ENCODE results near the gene ALPG.
"Not testable (repeated sequence)": the region's sequence is repeated elsewhere in the genome, so short reads cannot be mapped to it uniquely, and the experiment has no call there.

Gene ALPG

DNA sequence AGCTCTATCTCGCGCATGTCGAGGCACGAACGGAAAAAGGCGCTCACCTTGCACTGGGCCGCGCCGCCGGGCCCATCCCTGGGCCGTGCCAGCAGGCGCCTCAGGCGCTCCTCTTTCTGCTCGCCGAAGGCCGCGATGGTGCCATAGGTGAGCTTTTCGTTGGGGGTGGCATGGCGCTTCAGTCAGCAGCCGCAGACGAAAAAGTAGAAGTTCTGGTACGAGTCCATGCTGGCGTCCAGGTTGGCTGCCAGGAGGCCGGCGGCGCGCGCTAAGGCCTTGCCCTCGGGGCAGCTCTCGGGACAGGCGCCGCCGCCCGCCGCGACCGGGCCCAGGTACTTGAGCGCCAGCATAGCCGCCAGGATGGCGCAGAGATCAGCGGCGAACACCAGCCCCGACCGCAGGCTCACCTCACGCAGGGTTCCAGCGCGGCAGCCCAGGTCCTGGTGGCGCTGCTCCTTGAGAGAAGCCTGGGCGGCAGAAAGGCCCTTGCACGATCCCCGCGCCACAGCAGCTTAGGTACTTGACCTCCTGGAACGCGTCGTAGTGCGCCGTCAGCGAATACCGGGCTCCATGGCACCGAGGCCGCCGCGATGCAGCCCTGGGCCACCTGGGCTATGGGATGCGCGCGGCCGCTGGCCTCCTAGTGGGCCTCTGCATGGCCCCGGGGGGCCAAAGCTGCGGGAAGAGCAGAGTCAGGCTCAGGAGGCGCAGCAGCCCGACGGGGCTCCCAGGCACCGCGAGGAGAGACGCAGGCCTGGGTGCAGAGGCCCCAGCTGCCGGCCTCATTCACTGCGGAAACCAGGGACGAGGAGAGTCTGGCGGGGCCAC, 12.8 kb downstream of the ALPG start:
- no peak for DNase-seq (ENCODE audit: low read depth in 2 of 2)

DNA sequence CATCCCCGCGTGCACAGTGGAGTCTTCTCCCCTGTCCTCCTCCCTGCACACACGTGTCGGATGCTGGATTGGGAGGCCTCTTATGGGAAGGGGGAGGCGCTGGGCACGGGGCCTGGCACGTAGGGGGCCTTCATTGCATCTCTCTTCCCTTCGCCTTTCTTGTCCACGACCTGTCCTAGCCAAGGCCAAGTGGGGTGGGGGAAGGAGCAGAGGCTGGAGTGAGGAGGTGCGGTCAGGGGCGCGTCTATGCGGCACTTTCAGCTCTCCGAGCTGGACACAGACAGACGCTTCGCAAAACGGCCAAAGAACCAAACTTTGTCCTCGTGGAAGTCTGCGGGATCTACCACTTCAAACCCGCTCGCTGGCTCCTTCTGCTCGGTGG, 13.4 kb downstream of the ALPG start:
- DNase-seq (ENCODE audit: low read depth in 2 of 2) = no peak

DNA sequence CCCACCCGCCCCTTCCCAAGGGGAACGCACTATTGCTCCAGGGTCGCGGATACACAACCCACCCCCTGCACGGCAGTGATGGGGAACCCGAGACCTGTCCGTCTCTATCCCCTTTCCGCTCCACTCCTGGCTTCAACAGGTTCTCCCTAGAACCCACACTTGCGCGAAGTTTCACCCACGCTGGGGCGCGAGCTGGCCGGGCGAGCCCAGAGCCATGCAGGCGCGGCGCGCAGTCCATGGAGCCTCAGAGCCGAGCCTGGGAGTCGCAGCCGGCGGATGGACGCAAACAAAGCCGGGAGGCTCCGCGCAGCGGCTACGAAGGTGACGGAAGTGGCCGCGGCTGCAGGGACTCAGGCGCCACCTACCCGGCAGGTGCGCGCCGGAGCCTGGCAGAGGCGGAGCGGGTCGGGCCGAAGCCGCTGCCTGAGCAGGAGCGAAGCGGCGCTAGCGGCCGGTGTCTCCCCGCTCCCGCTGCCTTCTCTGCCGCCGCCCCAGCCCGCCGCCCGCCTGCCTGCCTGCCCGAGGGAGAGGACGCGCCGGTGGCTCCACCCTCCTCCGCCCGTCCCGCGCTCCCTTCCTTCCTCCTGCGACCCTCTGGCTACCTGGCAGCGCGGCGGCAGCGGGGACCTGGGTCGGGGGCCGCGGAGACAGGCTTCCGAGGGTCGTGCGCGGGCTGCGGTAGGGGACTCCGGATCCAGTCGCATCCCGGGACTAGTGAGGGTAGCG, 14.0 kb downstream of the ALPG start:
- DNase-seq (ENCODE audit: low read depth in 2 of 2) = peak in 1 of 2 experiments; percentile 15

DNA sequence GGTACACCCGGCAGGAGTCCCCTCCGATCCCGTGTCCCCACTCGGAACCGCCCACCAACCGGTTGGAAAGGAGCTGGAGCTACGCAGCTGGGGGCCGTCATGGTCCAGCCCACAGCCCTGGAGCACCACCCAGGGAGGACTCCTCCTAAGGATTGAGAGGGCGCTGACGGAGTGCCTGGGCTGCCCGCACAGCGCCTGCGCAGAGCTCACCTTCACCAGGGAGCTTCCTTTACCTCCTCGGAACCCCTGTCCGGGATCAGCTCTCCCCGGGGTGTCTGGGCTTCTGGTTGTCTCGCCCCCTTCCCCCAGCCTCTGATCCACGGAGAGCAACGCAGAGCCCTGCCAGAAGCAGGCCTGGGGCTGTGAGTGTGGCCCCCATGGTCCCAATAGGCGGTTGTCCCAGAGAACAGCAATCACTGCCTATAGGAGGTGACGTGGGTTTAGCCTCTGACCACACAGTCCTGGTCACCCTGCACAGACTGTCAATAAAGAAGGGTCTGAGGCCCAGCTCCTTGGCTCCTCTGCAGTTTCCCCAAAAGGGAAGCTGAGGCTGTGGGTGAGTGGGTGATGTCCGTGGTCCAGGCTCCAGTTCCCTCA, 14.6 kb downstream of the ALPG start:
- DNase-seq (ENCODE audit: low read depth in 2 of 2) = no peak

DNA sequence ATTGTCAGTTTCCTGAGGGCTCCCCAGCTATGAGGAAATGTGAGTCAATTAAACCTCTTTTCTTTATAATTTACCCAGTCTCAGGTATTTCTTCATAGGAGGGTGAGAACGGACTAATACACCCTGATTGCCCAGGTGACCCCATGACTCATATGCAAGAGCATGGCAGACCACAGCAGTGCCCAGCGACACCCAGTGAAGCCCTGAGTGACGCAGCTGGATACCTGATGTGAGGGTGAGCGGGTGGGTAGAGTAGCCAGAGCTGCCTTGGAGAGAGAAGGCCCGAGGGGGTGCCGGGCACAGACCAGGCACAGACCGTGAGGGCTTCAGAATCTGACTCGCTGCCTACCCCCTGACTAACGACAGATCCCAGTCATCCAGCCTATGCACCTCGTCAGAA, 15.4 kb downstream of the ALPG start:
- DNase-seq (ENCODE audit: low read depth in 2 of 2) = no peak

DNA sequence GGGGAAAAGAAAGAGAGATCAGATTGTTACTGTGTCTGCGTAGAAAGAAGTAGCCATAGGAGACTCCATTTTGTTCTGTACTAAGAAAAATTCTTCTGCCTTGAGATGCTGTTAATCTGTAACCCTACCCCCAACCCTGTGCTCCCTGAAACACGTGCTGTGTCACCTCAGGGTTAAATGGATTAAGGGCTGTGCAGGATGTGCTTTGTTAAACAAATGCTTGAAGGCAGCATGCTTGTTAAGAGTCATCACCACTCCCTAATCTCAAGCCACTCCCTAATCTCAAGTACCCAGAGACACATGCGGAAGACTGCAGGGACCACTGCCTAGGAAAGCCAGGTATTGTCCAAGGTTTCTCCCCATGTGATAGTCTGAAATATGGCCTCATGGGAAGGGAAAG, 16.4 kb downstream of the ALPG start:
- not testable (repeated sequence) for DNase-seq (ENCODE audit: low read depth in 2 of 2)

DNA sequence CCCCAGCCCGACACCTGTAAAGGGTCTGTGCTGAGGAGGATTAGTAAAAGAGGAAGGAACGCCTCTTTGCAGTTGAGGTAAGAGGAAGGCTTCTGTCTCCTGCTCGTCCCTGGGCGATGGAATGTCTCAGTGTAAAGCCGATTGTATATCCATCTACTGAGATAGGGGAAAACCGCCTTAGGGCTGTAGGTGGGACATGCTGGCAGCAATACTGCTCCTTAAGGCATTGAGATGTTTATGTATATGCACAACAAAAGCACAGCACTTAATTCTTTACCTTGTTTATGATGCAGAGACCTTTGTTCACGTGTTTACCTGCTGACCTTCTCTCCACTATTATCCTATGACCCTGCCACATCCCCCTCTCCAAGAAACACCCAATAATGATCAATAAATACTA, 16.8 kb downstream of the ALPG start:
- not testable (repeated sequence) for DNase-seq (ENCODE audit: low read depth in 2 of 2)

DNA sequence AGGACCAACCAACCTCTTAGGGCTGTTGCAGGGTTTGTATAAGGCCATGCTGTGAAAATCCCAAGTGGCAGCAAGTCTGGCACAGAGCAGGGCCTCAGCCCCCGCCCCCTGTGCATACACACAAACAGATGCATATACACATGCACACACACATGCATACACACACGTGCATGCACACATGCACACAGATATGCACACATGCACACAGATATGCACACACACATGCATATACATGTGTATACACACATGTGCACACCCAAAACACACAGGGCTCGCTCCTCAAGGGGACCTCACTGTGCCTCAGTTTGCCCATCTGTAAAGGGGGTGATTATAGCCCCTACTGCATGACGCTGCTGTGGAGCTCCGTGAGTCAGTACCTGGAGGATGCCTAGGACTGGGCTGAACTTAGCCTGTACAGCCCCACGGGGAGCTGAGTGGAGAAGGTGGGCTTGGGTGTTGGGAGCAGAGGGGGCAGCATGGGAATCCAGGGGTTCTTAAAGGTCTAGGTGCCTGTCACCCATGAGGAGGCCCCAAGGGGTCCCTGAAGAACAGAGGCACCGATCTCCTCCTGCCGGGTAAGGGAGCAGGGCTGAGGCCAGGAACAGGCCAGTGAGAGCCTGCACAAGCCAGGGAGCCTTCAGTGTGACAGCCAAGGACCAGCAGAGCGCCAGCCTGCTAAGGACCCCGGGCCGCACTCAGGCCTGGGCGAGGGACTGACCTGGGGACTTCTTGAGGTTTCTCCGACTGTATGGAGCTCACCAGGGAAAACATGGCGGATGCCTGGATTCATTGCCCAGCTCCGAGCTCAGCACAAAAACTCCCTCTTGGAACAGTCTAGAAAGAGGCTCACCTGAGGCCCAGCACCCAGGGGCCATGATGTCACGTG, 25.3 kb downstream of the ALPG start:
- no peak for DNase-seq (ENCODE audit: low read depth in 2 of 2)

DNA sequence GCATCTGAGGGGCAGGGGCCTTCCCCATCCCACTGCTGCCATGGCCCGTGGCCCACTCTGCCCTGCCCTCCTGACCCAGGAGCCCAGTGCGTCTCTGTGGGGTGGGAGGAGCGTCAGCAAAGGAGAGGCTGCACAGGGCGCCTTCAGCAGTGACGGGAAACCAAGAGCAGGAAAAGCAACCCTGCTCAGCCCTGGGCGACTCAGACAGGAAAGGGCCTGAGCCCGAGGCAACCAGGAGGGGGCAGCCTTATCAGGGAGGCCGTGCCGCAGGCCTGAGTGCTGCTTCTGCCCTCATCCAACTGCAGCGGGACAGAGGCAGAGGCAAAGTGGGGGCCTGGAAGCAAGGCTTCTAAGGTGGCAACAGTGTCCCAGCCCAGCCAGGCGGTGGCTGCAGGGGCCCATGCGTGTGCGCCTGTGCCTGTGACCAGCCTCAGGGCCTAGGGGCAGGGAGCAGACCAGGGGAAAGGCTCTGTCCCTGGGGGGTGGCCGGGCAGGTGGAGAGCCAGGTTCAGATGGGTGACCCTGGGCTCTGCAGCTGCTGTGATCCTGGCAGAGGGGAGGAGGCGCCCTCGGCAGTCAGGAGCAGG, 26.0 kb downstream of the ALPG start:
- DNase-seq (ENCODE audit: low read depth in 2 of 2) = no peak

DNA sequence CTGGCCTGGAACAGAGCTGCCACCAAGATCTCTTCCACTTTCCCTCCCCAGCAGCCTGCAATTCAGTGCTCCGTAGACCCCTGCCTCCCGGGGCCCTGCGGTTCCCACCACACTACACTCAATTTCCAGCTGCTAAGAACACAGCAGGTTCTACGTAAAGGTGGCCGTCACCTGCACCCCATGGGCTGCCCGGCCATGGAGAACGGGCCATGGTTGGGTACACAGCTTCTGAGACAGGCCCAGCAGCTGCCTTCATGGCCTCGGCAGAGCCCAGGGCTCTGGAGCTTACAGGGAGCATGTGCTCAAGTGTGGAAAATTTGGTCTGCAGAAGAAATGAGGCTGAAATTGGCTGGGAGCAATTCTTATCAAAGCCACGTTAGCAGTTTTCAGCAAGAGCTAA, 27.0 kb downstream of the ALPG start:
- not testable (repeated sequence) for DNase-seq (ENCODE audit: low read depth in 2 of 2)

DNA sequence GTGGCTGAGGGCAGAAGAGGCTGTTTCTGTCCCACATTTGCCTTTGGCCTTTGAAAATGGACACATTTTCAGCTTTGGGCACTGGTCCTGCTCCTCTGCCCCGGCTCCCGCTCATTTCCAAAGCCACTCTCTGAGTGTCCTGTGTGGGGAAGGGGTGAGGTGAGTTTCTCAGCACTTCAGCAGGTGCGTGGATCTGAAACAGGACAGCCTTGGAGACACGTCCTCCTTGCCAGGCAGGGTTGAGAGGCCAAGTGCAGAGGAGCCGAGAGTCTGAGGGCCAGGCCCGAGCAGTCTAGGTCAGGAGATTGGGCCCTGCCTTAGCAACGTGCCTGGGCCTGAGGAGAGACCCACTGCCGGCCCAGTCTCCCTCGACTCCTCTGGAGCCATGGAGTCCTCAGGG, 27.4 kb downstream of the ALPG start:
- no peak for DNase-seq (ENCODE audit: low read depth in 2 of 2)

DNA sequence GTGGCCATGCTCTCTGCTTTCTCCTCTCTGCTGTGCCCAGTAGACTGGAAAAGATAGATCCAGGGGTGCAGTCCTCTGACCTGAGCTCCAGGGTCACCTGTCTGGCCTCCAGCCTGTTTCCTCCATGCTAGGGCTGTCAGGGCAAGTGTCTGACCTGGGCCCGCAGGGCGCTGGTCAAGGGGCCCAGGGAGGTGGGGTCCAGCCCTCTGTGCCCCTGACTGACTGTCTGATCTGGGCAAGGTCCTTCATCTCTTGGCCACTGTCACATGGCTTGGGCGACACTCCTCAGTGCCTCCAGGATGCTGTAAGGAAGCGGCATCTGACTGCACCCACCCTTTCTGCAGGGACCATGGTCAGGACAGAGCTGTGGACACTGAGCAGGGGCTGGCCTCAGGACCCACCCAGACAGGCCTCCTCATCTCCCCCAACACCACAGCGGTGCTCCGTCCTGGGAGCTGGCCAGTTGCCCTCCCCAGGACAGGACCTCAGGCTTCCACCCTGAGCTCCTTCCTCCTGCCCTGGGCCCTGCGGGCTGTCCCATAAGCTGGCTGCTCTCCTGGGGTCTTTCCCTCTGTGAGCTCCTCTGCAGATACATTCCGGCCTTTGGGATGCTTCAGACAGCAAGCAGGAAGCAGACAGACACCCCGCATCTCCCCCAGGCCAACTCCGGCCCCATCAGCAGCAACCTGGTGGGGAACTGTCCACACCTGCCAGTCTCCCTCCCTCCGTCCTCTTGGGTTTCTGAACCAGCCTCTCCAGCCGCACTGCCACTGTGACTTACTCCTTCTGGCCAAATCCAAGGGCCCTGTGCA, 28.1 kb downstream of the ALPG start:
- DNase-seq (ENCODE audit: low read depth in 2 of 2) = no peak

DNA sequence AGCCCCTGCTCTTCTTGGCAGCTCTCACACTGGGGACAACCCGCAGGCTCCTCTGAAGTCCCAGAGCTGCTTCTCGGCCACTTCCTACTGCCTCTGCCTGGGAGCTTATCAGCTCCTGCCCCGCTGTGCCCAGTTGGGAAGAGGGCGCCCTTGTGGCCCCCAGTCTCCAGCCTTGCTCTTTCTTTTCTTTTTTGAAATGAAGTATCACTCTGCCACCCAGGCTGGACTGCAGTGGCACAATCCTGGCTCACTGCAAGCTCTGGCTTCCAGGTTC, 28.7 kb downstream of the ALPG start:
- no peak for DNase-seq (ENCODE audit: low read depth in 2 of 2)

DNA sequence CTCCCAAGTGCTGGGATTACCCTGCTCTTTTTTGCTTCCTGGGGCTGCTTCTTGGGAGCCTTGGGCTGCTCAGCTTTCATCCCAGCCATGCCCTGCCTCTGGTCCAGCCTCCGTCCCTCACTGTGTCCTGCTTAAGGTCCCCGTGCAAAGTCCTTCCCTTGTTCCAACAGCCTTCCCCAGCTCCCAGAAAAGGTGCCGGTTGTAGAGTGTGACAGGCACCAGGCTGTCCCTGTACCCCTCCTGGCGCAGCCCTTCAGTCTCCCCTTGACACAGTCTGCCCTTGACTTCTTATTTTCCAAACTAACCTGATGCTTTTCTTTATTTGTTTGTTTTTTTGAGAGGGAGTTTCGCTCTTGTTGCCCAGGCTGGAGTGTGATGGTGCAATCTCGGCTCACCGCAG, 29.2 kb downstream of the ALPG start:
- DNase-seq (ENCODE audit: low read depth in 2 of 2) = no peak

DNA sequence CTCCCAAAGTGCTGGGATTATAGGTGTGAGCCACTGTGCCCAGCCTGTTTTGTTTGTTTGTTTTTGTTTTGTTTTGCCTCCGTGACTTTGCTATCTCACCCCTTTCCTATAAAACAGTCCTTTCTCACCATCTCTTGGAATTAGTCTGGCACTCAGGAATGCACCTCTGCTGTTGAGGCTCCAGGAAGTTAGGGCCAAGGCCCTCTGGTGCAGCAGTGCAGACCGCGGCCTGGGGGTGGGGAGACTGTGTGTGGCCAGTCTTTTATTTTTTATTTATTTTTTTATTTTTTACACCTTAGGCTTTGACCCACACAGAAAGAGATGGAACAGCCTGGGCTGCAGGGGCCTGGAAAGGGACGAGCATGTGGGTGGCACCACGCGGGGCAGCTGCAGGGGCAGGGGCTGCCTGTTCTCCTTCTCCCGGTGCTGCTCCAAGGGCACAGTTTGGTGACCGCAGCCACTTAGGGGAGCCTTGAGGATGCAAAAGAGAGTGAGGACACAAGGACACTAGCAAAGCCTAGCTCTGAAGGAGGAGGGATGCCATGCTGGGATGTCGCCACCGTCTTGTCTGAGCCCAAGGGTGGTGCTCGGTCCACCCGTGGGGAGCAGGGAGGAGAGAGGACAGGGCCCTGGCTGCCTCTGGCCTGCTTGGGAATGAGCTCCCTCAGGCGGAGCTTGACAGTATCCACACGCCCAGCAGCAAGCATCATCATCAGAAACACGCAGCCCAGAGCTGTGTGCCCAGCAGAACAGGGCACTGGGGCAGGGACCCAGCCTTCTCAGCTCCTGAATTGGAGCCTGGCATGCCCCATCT, 29.9 kb downstream of the ALPG start:
- DNase-seq (ENCODE audit: low read depth in 2 of 2) = no peak

DNA sequence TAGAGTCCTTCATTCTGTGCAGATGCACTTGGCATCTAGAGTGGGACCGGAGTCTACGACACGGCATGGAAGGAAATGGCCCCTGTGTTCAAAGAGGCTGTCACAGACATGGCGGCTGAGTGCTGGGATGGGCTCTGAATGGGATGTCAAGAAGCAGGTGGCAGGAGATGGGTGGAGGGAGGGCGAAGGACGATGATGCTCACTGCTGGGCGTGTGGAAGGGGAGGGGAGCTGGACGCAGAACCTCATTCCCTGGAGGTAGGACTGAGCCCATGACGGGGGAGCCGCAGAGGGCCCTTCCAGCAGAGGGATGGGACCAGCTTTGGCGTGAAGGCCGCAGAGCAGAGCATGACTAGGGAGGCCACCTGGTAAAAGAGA, 30.5 kb downstream of the ALPG start:
- no peak for DNase-seq (ENCODE audit: low read depth in 2 of 2)

DNA sequence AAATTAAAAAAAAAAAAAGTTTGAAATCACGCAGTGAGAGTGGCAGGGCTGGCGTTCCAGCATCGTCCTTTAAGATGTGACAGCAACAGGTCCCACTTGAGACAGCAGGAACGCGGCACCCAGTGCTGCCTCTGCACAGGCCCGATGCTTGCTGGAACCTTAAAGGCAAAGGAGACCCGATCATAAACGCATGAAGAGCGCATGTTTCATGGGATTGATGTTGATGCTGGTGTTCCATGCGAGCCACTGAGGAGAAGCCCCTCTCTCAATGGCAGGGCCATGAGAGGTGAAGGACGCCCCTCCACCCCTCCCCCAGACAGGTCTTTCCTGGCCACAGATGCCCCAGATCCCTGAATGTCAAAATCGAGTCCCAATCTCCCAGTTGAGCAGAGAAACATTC, 31.4 kb downstream of the ALPG start:
- DNase-seq (ENCODE audit: low read depth in 2 of 2) = no peak

DNA sequence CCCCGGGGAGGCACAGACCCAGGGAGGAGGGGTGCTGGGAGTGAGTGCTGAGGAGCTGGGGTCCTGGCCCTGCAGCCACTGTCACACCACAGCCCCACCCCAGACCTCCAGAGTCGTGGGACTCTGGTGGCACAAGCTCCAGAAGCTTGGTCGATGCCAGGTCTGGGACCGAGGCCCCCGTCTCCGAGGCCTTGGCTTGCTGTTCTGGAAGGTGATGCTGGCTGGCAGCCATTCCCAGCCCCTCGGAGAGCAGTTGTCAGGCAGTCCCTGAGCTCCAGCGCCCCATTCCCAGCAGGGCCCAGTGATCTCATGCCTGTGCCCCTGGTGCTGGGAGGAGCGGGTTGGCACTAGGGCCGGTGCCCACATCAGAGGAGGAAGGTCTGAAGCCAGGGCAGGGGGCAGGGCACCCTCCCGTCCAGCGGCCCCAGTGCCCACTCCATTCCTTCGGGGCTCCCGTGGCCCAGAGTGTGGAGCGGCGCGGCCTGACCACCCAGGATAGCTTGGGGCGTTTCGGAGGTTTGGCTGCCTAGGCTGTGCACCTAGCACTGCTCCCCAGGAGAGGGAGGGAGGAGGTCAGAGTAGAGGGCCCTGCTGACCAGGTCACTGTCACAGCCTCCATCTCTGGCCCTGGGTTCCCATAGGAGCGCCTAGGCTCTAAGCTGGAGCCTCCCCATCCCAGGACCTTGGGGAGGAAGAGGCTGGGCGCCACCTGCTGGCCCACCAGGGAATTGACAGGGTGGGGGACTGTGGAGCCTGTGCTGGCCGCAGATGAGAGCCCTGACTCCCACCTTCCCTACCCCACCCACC, 32.5 kb downstream of the ALPG start:
- DNase-seq (ENCODE audit: low read depth in 2 of 2) = peak in 1 of 2 experiments; percentile 33

DNA sequence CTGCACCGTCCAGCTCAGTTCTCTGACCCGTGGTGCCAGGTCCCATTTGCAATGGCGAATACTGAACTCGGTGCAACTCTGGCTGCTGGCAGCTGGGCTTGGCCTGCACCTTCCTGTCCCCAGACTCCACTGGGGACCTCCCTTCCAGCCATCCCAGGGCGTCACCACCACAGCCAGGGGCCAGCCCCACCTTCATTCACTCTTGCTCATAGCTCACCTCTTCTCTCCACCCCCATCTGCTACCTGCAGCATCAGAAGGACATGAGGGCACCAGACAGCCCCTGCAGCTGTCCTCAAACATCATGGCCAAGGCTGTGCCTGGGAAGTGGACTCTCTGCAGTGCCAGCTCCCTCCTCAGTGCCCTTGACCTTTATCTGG, 33.1 kb downstream of the ALPG start:
- DNase-seq (ENCODE audit: low read depth in 2 of 2) = no peak
